ENCODE results near the gene DOCK2. TPM values are rescaled to one million over a fixed set of nuclear protein-coding genes. Genes with fewer than 3 reads are reported as not detected.

The DOCK2 gene
- total RNA-seq, 1 experiment from 2014 or later = 4.6 TPM

DNA sequence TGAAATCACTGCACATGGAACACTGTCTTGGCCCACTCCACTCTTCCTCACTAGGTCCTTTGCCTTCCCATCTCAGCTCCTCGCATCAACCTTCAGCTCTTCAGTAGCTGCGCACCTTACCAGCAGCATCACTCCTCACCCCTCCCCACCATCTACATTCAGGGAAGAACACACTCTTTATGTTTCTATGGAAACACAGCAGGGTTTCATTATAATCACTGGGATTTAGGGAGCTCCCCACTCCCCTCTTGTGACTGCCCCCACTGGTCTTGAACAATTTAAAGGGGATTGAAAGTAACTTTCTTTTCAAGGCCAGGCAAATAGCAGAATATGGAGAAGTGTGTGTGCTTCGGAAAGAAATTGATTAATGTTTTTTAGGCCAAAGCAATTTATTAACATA, 232.0 kb downstream of the DOCK2 start (continued):
- TF ChIP-seq GABPB1 (CRISPR knock-in tag; IDR thresholded peaks at IDR 0.05) (no peak), RELA (CRISPR knock-in tag; IDR thresholded peaks at IDR 0.05; ENCODE audit: borderline replicate concordance) (no peak), MAX (CRISPR knock-in tag; IDR thresholded peaks at IDR 0.05) (no peak), ESRRA (CRISPR knock-in tag; IDR thresholded peaks at IDR 0.05; ENCODE audit: borderline replicate concordance) (no peak), TEAD4 (CRISPR knock-in tag; IDR thresholded peaks at IDR 0.05) (no peak), GTF2I (CRISPR knock-in tag; conservative IDR thresholded peaks at IDR 0.05) (no peak), EMX1 (CRISPR knock-in tag; IDR thresholded peaks at IDR 0.05) (no peak)
- TF ChIP-seq, protein P1, sequence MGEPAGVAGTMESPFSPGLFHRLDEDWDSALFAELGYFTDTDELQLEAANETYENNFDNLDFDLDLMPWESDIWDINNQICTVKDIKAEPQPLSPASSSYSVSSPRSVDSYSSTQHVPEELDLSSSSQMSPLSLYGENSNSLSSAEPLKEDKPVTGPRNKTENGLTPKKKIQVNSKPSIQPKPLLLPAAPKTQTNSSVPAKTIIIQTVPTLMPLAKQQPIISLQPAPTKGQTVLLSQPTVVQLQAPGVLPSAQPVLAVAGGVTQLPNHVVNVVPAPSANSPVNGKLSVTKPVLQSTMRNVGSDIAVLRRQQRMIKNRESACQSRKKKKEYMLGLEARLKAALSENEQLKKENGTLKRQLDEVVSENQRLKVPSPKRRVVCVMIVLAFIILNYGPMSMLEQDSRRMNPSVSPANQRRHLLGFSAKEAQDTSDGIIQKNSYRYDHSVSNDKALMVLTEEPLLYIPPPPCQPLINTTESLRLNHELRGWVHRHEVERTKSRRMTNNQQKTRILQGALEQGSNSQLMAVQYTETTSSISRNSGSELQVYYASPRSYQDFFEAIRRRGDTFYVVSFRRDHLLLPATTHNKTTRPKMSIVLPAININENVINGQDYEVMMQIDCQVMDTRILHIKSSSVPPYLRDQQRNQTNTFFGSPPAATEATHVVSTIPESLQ (CRISPR knock-in tag; IDR thresholded peaks at IDR 0.05) = no peak

DNA sequence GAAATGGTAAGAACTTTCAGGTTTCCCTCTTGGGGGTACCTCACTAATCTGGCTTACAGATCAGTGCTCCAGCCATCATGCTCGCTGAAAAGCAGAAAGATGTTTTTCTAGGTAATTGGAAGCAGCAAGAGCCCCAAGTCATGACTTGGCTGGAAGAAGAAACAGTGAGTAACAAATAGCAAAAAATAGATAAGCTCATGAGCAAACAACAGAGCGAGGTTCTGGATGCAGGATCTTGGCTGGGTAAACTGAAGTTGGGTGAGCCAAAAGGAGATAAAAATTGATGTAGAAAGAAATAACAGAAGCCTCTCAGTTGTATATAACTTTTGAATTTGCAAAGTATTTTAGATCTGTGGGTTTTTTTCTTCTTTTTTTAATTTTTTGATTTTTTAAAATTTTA, 233.1 kb downstream of the DOCK2 start:
- TF ChIP-seq FOXP4 (CRISPR knock-in tag; IDR thresholded peaks at IDR 0.05) = no peak
- TF ChIP-seq GABPB1 (CRISPR knock-in tag; IDR thresholded peaks at IDR 0.05) = no peak
- POLR2A ChIA-PET = no interaction called here
- no peaks in the 10 kb centered on the region for H3K9me3 Mint-ChIP-seq
- CTCF ChIA-PET = interaction anchor here (1.8 kb wide), 1 partner anchor 110 kb away, joined by 6 read pairs; the partner anchor contains the start of gene INSYN2B
- ATAC-seq = no peak
- no peak overlapping the region for H3K4me3 Mint-ChIP-seq
- DNase-seq (ENCODE audit: low spot score) = no peak
- no peaks in the 10 kb centered on the region for H3K27me3 Mint-ChIP-seq (ENCODE audit: low read depth)
- H3K36me3 Mint-ChIP-seq = no peaks in the 10 kb centered on the region
- peaks cover 4% of the 10 kb centered on the region for H3K4me1 Mint-ChIP-seq
- no peak overlapping the region for H3K27ac Mint-ChIP-seq

DNA sequence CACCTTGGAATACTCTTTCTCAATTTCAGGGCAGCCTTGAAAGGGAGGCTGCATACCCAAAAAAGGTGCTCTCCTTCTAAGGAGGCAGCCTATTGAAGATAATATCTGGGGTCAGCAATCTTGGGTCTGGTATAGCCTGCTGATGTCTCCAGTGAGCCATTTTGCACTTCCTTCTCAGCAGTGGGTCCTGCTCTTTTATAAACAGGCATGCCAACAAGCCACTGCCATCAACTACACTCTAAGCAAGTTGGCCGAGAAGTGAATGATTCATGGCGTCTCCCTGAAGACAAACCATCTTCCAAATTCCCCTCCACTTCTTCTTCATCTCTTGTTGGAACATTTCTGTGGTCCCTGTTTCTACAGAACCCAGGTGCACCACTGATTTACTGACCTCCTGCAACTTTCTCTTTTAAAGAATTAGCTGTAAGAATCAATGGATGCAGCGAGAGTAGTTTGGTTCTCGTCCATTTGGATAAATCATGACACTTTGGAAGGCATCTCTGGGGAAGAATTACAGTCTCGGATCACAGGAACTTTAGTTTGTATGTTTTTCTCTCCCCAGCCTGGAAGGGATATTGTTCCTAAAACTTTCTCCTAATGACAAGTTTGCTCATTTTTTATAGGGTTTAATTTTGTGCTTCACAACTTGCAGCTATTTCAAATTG, 234.9 kb downstream of the DOCK2 start:
- Mint-ChIP-seq H3K4me3 (no peak overlapping the region), H3K27ac (no peak overlapping the region), H3K4me1 (peaks cover 4% of the 10 kb centered on the region), H3K9me3 (no peaks in the 10 kb centered on the region), H3K27me3 (ENCODE audit: low read depth) (no peaks in the 10 kb centered on the region), H3K36me3 (no peaks in the 10 kb centered on the region)
- ChIA-PET POLR2A (interaction anchor here (0.5 kb wide), 1 partner anchor 104 kb away, joined by 4 read pairs; no protein-coding TSS in a partner anchor), CTCF (interaction anchor here (0.8 kb wide), 1 partner anchor 108 kb away, joined by 4 read pairs; the partner anchor contains the start of gene INSYN2B)
- ATAC-seq (no peak), DNase-seq (ENCODE audit: low spot score) (no peak)
- TF ChIP-seq NR2C2 (CRISPR knock-in tag; IDR thresholded peaks at IDR 0.05) (no peak), ZNF263 (CRISPR knock-in tag; IDR thresholded peaks at IDR 0.05; ENCODE audit: low read depth) (no peak), OVOL2 (CRISPR knock-in tag; IDR thresholded peaks at IDR 0.05; ENCODE audit: borderline replicate concordance) (no peak)

DNA sequence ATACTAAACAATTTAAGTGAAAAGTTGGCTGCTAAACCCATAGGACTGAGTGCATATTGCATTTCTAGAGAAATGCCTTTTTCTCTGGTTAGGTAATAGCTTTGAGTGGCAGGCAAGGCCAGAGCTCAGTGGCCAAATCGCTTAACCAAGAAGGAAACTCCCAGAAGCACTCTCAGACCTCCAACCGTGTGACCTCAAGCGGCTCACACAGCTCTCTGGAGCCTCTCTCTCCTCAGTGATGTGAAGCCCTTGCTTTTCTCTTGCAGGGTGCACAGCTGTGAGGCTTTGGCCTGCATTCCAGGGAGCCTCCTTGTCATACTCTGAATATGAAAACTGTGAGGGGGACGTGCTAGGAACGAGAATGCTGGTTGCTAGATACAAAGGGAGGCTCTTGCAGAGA, 236.6 kb downstream of the DOCK2 start:
- H3K27me3 Mint-ChIP-seq (ENCODE audit: low read depth) = no peaks in the 10 kb centered on the region
- ATAC-seq (peak; percentile 46; the same call in 1 of the 2 replicates), DNase-seq (ENCODE audit: low spot score) (no peak)
- H3K36me3 Mint-ChIP-seq = no peaks in the 10 kb centered on the region
- H3K4me1 Mint-ChIP-seq = peaks cover 4% of the 10 kb centered on the region
- H3K27ac Mint-ChIP-seq = no peak overlapping the region
- H3K4me3 Mint-ChIP-seq = no peak overlapping the region
- ChIA-PET CTCF (interaction anchor here (1.1 kb wide), 1 partner anchor 107 kb away, joined by 6 read pairs; the partner anchor contains the start of gene INSYN2B), POLR2A (no interaction called here)
- TF ChIP-seq FOXJ3 (CRISPR knock-in tag; IDR thresholded peaks at IDR 0.05; ENCODE audit: borderline replicate concordance) (no peak), ZNF423 (CRISPR knock-in tag; IDR thresholded peaks at IDR 0.05) (peak; percentile 53; the same call in 1 of the 2 replicates), CBFB (CRISPR knock-in tag; IDR thresholded peaks at IDR 0.05; ENCODE audit: low read depth) (no peak), GABPB1 (CRISPR knock-in tag; IDR thresholded peaks at IDR 0.05) (no peak)
- H3K9me3 Mint-ChIP-seq = no peaks in the 10 kb centered on the region

Data from WTC11 (cell line).